ENCODE data around the gene NTMT2. TPM values are rescaled to one million over a fixed set of nuclear protein-coding genes. Genes with fewer than 3 reads are reported as not detected.

The NTMT2 gene
- total RNA-seq, 1 donor from 2014 or later: not detected

GRCh38 chr1:170155055-170155454 is 9.3 kb downstream of the NTMT2 start:
- Histone ChIP-seq H4K20me1 (ENCODE audit: insufficient read depth, low read length) (no peaks in the 10 kb centered on the region), H3K4me3 (ENCODE audit: insufficient read depth, low read depth, low read length) (no peak overlapping the region), H3K79me2 (ENCODE audit: insufficient read depth, low read length) (no peaks in the 10 kb centered on the region), H3K27me3 (ENCODE audit: insufficient read depth, low read length) (no peaks in the 10 kb centered on the region), H3K9ac (ENCODE audit: low read length) (no peak overlapping the region), H3K36me3 (ENCODE audit: insufficient read depth, low read length) (no peaks in the 10 kb centered on the region), H3K27ac (ENCODE audit: low read depth, low read length) (no peak overlapping the region), H3K4me2 (ENCODE audit: low read length) (no peak overlapping the region), H2AFZ (ENCODE audit: low read depth, low read length) (no peak overlapping the region), H3K9me3 (ENCODE audit: insufficient read depth, low read depth, low read length) (no peaks in the 10 kb centered on the region), H3K4me1 (ENCODE audit: insufficient read depth, low read length) (no peaks in the 10 kb centered on the region)
- no peak for DNase-seq (ENCODE audit: low read depth)
- peaks cover 1% of the 10 kb centered on the region for H3K36me3 Mint-ChIP-seq (ENCODE audit: low read depth, unreplicated experiment)
- H3K4me3 Mint-ChIP-seq (ENCODE audit: unreplicated experiment): no peak overlapping the region
- H3K9me3 Mint-ChIP-seq (ENCODE audit: unreplicated experiment): peaks cover 5% of the 10 kb centered on the region
- H3K4me1 Mint-ChIP-seq (ENCODE audit: low read depth, unreplicated experiment): no peaks in the 10 kb centered on the region
- TF ChIP-seq, protein P1, sequence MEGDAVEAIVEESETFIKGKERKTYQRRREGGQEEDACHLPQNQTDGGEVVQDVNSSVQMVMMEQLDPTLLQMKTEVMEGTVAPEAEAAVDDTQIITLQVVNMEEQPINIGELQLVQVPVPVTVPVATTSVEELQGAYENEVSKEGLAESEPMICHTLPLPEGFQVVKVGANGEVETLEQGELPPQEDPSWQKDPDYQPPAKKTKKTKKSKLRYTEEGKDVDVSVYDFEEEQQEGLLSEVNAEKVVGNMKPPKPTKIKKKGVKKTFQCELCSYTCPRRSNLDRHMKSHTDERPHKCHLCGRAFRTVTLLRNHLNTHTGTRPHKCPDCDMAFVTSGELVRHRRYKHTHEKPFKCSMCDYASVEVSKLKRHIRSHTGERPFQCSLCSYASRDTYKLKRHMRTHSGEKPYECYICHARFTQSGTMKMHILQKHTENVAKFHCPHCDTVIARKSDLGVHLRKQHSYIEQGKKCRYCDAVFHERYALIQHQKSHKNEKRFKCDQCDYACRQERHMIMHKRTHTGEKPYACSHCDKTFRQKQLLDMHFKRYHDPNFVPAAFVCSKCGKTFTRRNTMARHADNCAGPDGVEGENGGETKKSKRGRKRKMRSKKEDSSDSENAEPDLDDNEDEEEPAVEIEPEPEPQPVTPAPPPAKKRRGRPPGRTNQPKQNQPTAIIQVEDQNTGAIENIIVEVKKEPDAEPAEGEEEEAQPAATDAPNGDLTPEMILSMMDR (IDR thresholded peaks at IDR 0.05; ENCODE audit: insufficient read depth, low read depth, low read length): no peak
- no peak for TF ChIP-seq EZH2 (IDR thresholded peaks at IDR 0.05; ENCODE audit: insufficient read depth, low read length)
- no peak overlapping the region for H3K27ac Mint-ChIP-seq (ENCODE audit: unreplicated experiment)
- no peaks in the 10 kb centered on the region for H3K27me3 Mint-ChIP-seq (ENCODE audit: low read depth, unreplicated experiment)
- no peak for FAIRE-seq

- no peaks in the 10 kb centered on the region for H3K4me1 Mint-ChIP-seq (ENCODE audit: low read depth, unreplicated experiment)
- H3K4me2 ChIP-seq (ENCODE audit: low read length): no peak overlapping the region
- TF ChIP-seq EZH2 (IDR thresholded peaks at IDR 0.05; ENCODE audit: insufficient read depth, low read length): no peak
- TF ChIP-seq, protein P1 (IDR thresholded peaks at IDR 0.05; ENCODE audit: insufficient read depth, low read depth, low read length): no peak
- no peaks in the 10 kb centered on the region for H4K20me1 ChIP-seq (ENCODE audit: insufficient read depth, low read length)
- FAIRE-seq (no peak), DNase-seq (ENCODE audit: low read depth) (no peak)
- no peaks in the 10 kb centered on the region for H3K9me3 ChIP-seq (ENCODE audit: insufficient read depth, low read depth, low read length)
- H3K36me3 Mint-ChIP-seq (ENCODE audit: low read depth, unreplicated experiment): peaks cover 1% of the 10 kb centered on the region
- no peaks in the 10 kb centered on the region for H3K36me3 ChIP-seq (ENCODE audit: insufficient read depth, low read length)
- H3K27me3 ChIP-seq (ENCODE audit: insufficient read depth, low read length): no peaks in the 10 kb centered on the region
- H3K9ac ChIP-seq (ENCODE audit: low read length): no peak overlapping the region
- no peaks in the 10 kb centered on the region for H3K4me1 ChIP-seq (ENCODE audit: insufficient read depth, low read length)
- H3K4me3 Mint-ChIP-seq (ENCODE audit: unreplicated experiment): no peak overlapping the region
- H3K79me2 ChIP-seq (ENCODE audit: insufficient read depth, low read length): no peaks in the 10 kb centered on the region
- no peak overlapping the region for H3K27ac ChIP-seq (ENCODE audit: low read depth, low read length)
- H3K27ac Mint-ChIP-seq (ENCODE audit: unreplicated experiment): no peak overlapping the region
- peaks cover 5% of the 10 kb centered on the region for H3K9me3 Mint-ChIP-seq (ENCODE audit: unreplicated experiment)
- no peaks in the 10 kb centered on the region for H3K27me3 Mint-ChIP-seq (ENCODE audit: low read depth, unreplicated experiment)
- no peak overlapping the region for H2AFZ ChIP-seq (ENCODE audit: low read depth, low read length)
- H3K4me3 ChIP-seq (ENCODE audit: insufficient read depth, low read depth, low read length): no peak overlapping the region
These were observed 10.8 kb downstream of the NTMT2 start for GRCh38 chr1:170156594-170156993.

GRCh38 chr1:170157820-170158219 is 12.1 kb downstream of the NTMT2 start:
- Mint-ChIP-seq H3K27ac (ENCODE audit: unreplicated experiment) (no peak overlapping the region), H3K9me3 (ENCODE audit: unreplicated experiment) (peaks cover 5% of the 10 kb centered on the region), H3K36me3 (ENCODE audit: low read depth, unreplicated experiment) (peaks cover 1% of the 10 kb centered on the region), H3K4me1 (ENCODE audit: low read depth, unreplicated experiment) (peaks cover 9% of the 10 kb centered on the region), H3K27me3 (ENCODE audit: low read depth, unreplicated experiment) (no peaks in the 10 kb centered on the region), H3K4me3 (ENCODE audit: unreplicated experiment) (no peak overlapping the region)
- no peaks in the 10 kb centered on the region for H4K20me1 ChIP-seq (ENCODE audit: insufficient read depth, low read length)
- H2AFZ ChIP-seq (ENCODE audit: low read depth, low read length): no peak overlapping the region
- H3K27me3 ChIP-seq (ENCODE audit: insufficient read depth, low read length): no peaks in the 10 kb centered on the region
- FAIRE-seq (no peak), DNase-seq (ENCODE audit: low read depth) (no peak)
- peaks cover 6% of the 10 kb centered on the region for H3K4me1 ChIP-seq (ENCODE audit: insufficient read depth, low read length)
- H3K4me2 ChIP-seq (ENCODE audit: low read length): no peak overlapping the region
- no peaks in the 10 kb centered on the region for H3K9me3 ChIP-seq (ENCODE audit: insufficient read depth, low read depth, low read length)
- H3K36me3 ChIP-seq (ENCODE audit: insufficient read depth, low read length): no peaks in the 10 kb centered on the region
- H3K4me3 ChIP-seq (ENCODE audit: insufficient read depth, low read depth, low read length): no peak overlapping the region
- TF ChIP-seq EZH2 (IDR thresholded peaks at IDR 0.05; ENCODE audit: insufficient read depth, low read length): no peak
- TF ChIP-seq, protein P1 (IDR thresholded peaks at IDR 0.05; ENCODE audit: insufficient read depth, low read depth, low read length): no peak
- H3K27ac ChIP-seq (ENCODE audit: low read depth, low read length): no peak overlapping the region
- no peak overlapping the region for H3K9ac ChIP-seq (ENCODE audit: low read length)
- no peaks in the 10 kb centered on the region for H3K79me2 ChIP-seq (ENCODE audit: insufficient read depth, low read length)
